Left lung (tissue), 10 donors: ENCODE measurements around the gene CACNA1H. TPM values are rescaled to one million over a fixed set of nuclear protein-coding genes. Genes with fewer than 3 reads are reported as not detected.
A peak's percentile ranks its signal among the peaks of the same experiment; 100 is the strongest.
"Not testable (repeated sequence)": the region's sequence is repeated elsewhere in the genome, so short reads cannot be mapped to it uniquely, and the experiment has no call there.

ENCODE experiments used
- ATAC-seq: fragments of 200-7000 bp; cut with Tn5 transposase; one replicate; pipeline ENCODE4 v1.9.1; 2020; ENCODE audit warnings: moderate library complexity
- DNase-seq, 4 donors: peaks; one replicate each; pipeline ENCODE4 v3.0.0-alpha.2; 2013 to 2020
- H3K27ac ChIP-seq, 2 donors: fragments of 200-600 bp; sonication (generic) in 1 of 2; one replicate each; pipeline versions ENCODE4 v1.5.0 to v1.8.0; 2020 to 2021
- H3K27me3 ChIP-seq, 2 donors: fragments of 200-600 bp; sonication (generic) in 1 of 2; one replicate each; pipeline versions ENCODE4 v1.5.0 to v1.8.0; 2020 to 2021
- H3K36me3 ChIP-seq, 2 donors: fragments of 200-600 bp; sonication (generic) in 1 of 2; one replicate each; pipeline versions ENCODE4 v1.5.0 to v1.8.0; 2020 to 2021
- H3K4me1 ChIP-seq, 2 donors: fragments of 200-600 bp; one replicate each; pipeline ENCODE4 v1.8.0; 2021
- H3K4me3 ChIP-seq, 2 donors: fragments of 200-600 bp; sonication (generic) in 1 of 2; one replicate each; pipeline versions ENCODE4 v1.5.0 to v1.8.0; 2020 to 2021; ENCODE audit warnings: mild to moderate bottlenecking in 1 of 2
- H3K9me3 ChIP-seq, 2 donors: fragments of 200-600 bp; sonication (generic) in 1 of 2; one replicate each; pipeline versions ENCODE4 v1.5.0 to v1.8.0; 2020 to 2021
- CTCF ChIP-seq, 2 donors: fragments of 200-600 bp; sonication (generic) in 1 of 2; IDR thresholded peaks; one replicate each; pipeline versions ENCODE4 v1.5.0 to v1.8.0; 2021; ENCODE audit warnings: antibody characterized with exemption in 2 of 2
- intact Hi-C, 2 donors: fragments of 100-400 bp; cut with DNase I; formaldehyde crosslinking; loops; one replicate each; pipeline versions ENCODE4 v1.11.2 to v1.14.2; 2022
- polyA plus RNA-seq, 6 donors: library from polyadenylated mRNA; unstranded; fragments of 120-200 nt; gene quantifications; one replicate each; pipeline ENCODE4 v1.2.1, GENCODE V29; 2013; ENCODE audit not compliant: insufficient read length in 6 of 6
- total RNA-seq, 2 donors: library from RNA; stranded (reverse); fragmentation: NEBNext Ultra II Directional; extraction: Animal tissue kit (Norgen Biotek cat#: 25700); gene quantifications; one replicate each; pipeline ENCODE4 v1.2.1, GENCODE V29; 2021
- donor health status: DM: no; HTN: yes; CAD: no.
- donor health status: DM: no; HTN: no; CAD: no.

The CACNA1H gene
- total and polyA plus RNA-seq, 8 donors = 3.4 to 14.0 (median 7.1) TPM

- Histone ChIP-seq H3K36me3 (no peaks in the 10 kb centered on the region), H3K9me3 (no peaks in the 10 kb centered on the region), H3K27me3 (peaks cover 0 to 63% of the 10 kb centered on the region in 2 donors), H3K27ac (no peak overlapping the region), H3K4me3 (no peak overlapping the region), H3K4me1 (peaks cover 13 to 16% of the 10 kb centered on the region in 2 donors)
- intact Hi-C loops = no loop called here
- ATAC-seq (no peak), DNase-seq (no peak)
- no peak for TF ChIP-seq CTCF (IDR thresholded peaks at IDR 0.05)
These were observed 31.4 kb downstream of the CACNA1H start for GRCh38 chr16:1184156-1184868.

GRCh38 chr16:1184980-1185379, 32.1 kb downstream of the CACNA1H start:
- no peak for TF ChIP-seq CTCF (IDR thresholded peaks at IDR 0.05)
- no peak for ATAC-seq
- H3K4me1 ChIP-seq = peaks cover 13 to 16% of the 10 kb centered on the region in 2 donors
- H3K4me3 ChIP-seq = no peak overlapping the region
- no peak for DNase-seq
- intact Hi-C loops = no loop called here
- no peak overlapping the region for H3K27ac ChIP-seq
- no peaks in the 10 kb centered on the region for H3K36me3 ChIP-seq
- no peaks in the 10 kb centered on the region for H3K9me3 ChIP-seq
- H3K27me3 ChIP-seq = peaks cover 0 to 59% of the 10 kb centered on the region in 2 donors

- H3K9me3 ChIP-seq, H3K36me3 ChIP-seq, DNase-seq, H3K27ac ChIP-seq, ATAC-seq, intact Hi-C loops, H3K4me3 ChIP-seq: not testable (repeated sequence)
- Histone ChIP-seq H3K4me1 (peaks cover 13 to 16% of the 10 kb centered on the region in 2 donors), H3K27me3 (peaks cover 0 to 58% of the 10 kb centered on the region in 2 donors)
These were observed 32.7 kb downstream of the CACNA1H start for GRCh38 chr16:1185460-1186207.

GRCh38 chr16:1188432-1189189, 35.7 kb downstream of the CACNA1H start:
- peak; percentile 85 for ATAC-seq

GRCh38 chr16:1189455-1189854, 36.5 kb downstream of the CACNA1H start:
- no peaks in the 10 kb centered on the region for H3K4me1 ChIP-seq
- H3K4me3 ChIP-seq = no peak overlapping the region
- DNase-seq (no peak), ATAC-seq (no peak)
- no peaks in the 10 kb centered on the region for H3K9me3 ChIP-seq
- peaks cover 0 to 52% of the 10 kb centered on the region in 2 donors for H3K27me3 ChIP-seq
- H3K36me3 ChIP-seq = no peaks in the 10 kb centered on the region
- no peak for TF ChIP-seq CTCF (IDR thresholded peaks at IDR 0.05)
- H3K27ac ChIP-seq = no peak overlapping the region
- intact Hi-C loops = no loop called here

More at GRCh38 chr16:1188432-1189189, 35.7 kb downstream of the CACNA1H start:
- intact Hi-C loops = no loop called here
- Histone ChIP-seq H3K4me1 (no peaks in the 10 kb centered on the region), H3K4me3 (no peak overlapping the region), H3K27me3 (peaks cover 0 to 52% of the 10 kb centered on the region in 2 donors), H3K27ac (no peak overlapping the region), H3K36me3 (no peaks in the 10 kb centered on the region), H3K9me3 (no peaks in the 10 kb centered on the region)
- DNase-seq = peak in 3 of 4 donors; percentile 30 to 59 (median 46)
- no peak for TF ChIP-seq CTCF (IDR thresholded peaks at IDR 0.05)

- intact Hi-C loops = not testable (repeated sequence)
These were observed 37.9 kb downstream of the CACNA1H start for GRCh38 chr16:1190789-1191188.

More at GRCh38 chr16:1190789-1191188, 37.9 kb downstream of the CACNA1H start:
- H3K27ac ChIP-seq, H3K9me3 ChIP-seq, DNase-seq, H3K4me1 ChIP-seq, H3K4me3 ChIP-seq, H3K36me3 ChIP-seq, ATAC-seq: not testable (repeated sequence)
- peaks cover 0 to 60% of the 10 kb centered on the region in 2 donors for H3K27me3 ChIP-seq
